H1 (cell line): ENCODE data around the gene EFHC1. TPM values are rescaled to one million over a fixed set of nuclear protein-coding genes. Genes with fewer than 3 reads are reported as not detected.
A peak's percentile ranks its signal among the peaks of the same experiment; 100 is the strongest.

ENCODE experiments used
- CTCF ChIA-PET: fragments of 300-600 bp; sonication (Branson Sonifier 250); formaldehyde crosslinking; loops from one replicate; lab custom pipeline; 2021; ENCODE audit not compliant: partially characterized antibody; lab: Charles Lee
- POLR2A ChIA-PET: fragments of 300-600 bp; sonication (Branson Sonifier 250); formaldehyde crosslinking; loops from one replicate; lab custom pipeline; 2021; ENCODE audit warnings: inconsistent platforms; ENCODE audit not compliant: partially characterized antibody; lab: Charles Lee
- DNase-seq, 2 experiments: peaks; one replicate each; pipeline versions ENCODE4 v3.0.0 to v3.0.0-alpha.2; 2010 to 2022; ENCODE audit warnings: low spot score in 2 of 2, low read depth in 1 of 2, mixed read lengths in 1 of 2
- FAIRE-seq: peaks from 2 replicates; lab custom pipeline; 2011; peaks lifted over from hg19 to GRCh38; lab: Jason Lieb, UNC
- H2AFZ ChIP-seq: 2 replicates; pipeline ENCODE4 v1.8.1; 2012; ENCODE audit warnings: low read length, inconsistent platforms
- H2AK5ac ChIP-seq: 2 replicates; pipeline ENCODE4 v1.6.1; 2013; ENCODE audit warnings: low read depth, low read length
- H2BK120ac ChIP-seq: replicated peaks from 2 replicates; pipeline ENCODE3; 2013; ENCODE audit warnings: low read depth, low read length, inconsistent platforms
- H2BK12ac ChIP-seq: 2 replicates; pipeline ENCODE4 v1.6.1; 2013; ENCODE audit warnings: low read depth, low read length
- H2BK15ac ChIP-seq: 2 replicates; pipeline ENCODE4 v1.6.1; 2013; ENCODE audit warnings: low read length
- H2BK20ac ChIP-seq: 2 replicates; pipeline ENCODE4 v1.6.1; 2013; ENCODE audit warnings: low read length
- H2BK5ac ChIP-seq: 2 replicates; pipeline ENCODE4 v1.6.1; 2013; ENCODE audit warnings: low read depth, low read length
- H3K14ac ChIP-seq: 2 replicates; pipeline ENCODE4 v1.6.1; 2013; ENCODE audit warnings: inconsistent platforms; ENCODE audit not compliant: insufficient read length
- H3K18ac ChIP-seq: 2 replicates; pipeline ENCODE4 v1.6.1; 2013; ENCODE audit warnings: low read length; ENCODE audit errors: extremely low read depth
- H3K23ac ChIP-seq: 2 replicates; pipeline ENCODE4 v1.6.1; 2013; ENCODE audit warnings: inconsistent platforms; ENCODE audit not compliant: insufficient read length
- H3K23me2 ChIP-seq: 2 replicates; pipeline ENCODE4 v1.6.1; 2013; ENCODE audit warnings: low read depth, low read length
- H3K27ac ChIP-seq: 2 replicates; pipeline ENCODE4 v1.6.1; 2011; ENCODE audit warnings: low read depth, low read length, inconsistent platforms
- H3K27me3 ChIP-seq, 4 experiments: replicated peaks in 1 of 4; 1 replicate in 1 of 4; 2 replicates in 3 of 4; pipeline versions ENCODE4 v1.6.1 to v1.8.1; 2011 to 2013; ENCODE audit warnings: low read length in 3 of 4, mild to moderate bottlenecking in 3 of 4, inconsistent platforms in 2 of 4, mixed read lengths in 2 of 4, moderate library complexity in 1 of 4; ENCODE audit not compliant: control insufficient read depth in 3 of 4, insufficient read depth in 3 of 4; ENCODE audit errors: extremely low read depth in 1 of 4
- H3K36me3 ChIP-seq, 4 experiments: 2 replicates each; pipeline versions ENCODE4 v1.6.1 to v1.8.1; 2011 to 2013; ENCODE audit warnings: mild to moderate bottlenecking in 4 of 4, low read length in 3 of 4, moderate library complexity in 2 of 4, control low read depth in 1 of 4, inconsistent platforms in 1 of 4; ENCODE audit not compliant: insufficient read depth in 4 of 4, control insufficient read depth in 2 of 4
- H3K4ac ChIP-seq: replicated peaks from 2 replicates; pipeline ENCODE3; 2013; ENCODE audit warnings: low read length, low read depth, mixed read lengths, inconsistent platforms; ENCODE audit not compliant: insufficient read length
- H3K4me1 ChIP-seq, 4 experiments: replicated peaks in 1 of 4; 1 replicate in 1 of 4; 2 replicates in 3 of 4; pipeline versions ENCODE4 v1.6.1 to v1.8.1; 2011 to 2013; ENCODE audit warnings: low read length in 3 of 4, inconsistent platforms in 2 of 4, mixed read lengths in 1 of 4; ENCODE audit not compliant: insufficient read depth in 4 of 4, control insufficient read depth in 3 of 4
- H3K4me2 ChIP-seq, 2 experiments: 2 replicates each; pipeline versions ENCODE4 v1.6.1 to v1.8.1; 2011 to 2013; ENCODE audit warnings: low read depth in 2 of 2, low read length in 2 of 2, control low read depth in 1 of 2, inconsistent platforms in 1 of 2, mild to moderate bottlenecking in 1 of 2; ENCODE audit not compliant: insufficient read depth in 1 of 2
- H3K4me3 ChIP-seq, 4 experiments: fragments of 200-600, 300-600 bp in 1 of 4; sonication (generic), shearing (Covaris generic), sonication (Bioruptor Twin) in 1 of 4; 2 replicates each; pipeline versions ENCODE4 v1.5.1 to v1.8.1; 2011 to 2016; ENCODE audit warnings: low read length in 4 of 4, low read depth in 3 of 4, control low read depth in 2 of 4, inconsistent platforms in 2 of 4, mild to moderate bottlenecking in 2 of 4, mixed read lengths in 1 of 4, moderate library complexity in 1 of 4; ENCODE audit not compliant: insufficient read depth in 2 of 4; ENCODE audit errors: extremely low read depth in 1 of 4
- H3K56ac ChIP-seq: replicated peaks from 2 replicates; pipeline ENCODE3; 2013; ENCODE audit warnings: low read depth, mild to moderate bottlenecking, mixed read lengths, low read length, inconsistent platforms; ENCODE audit not compliant: insufficient read length
- H3K79me1 ChIP-seq: 2 replicates; pipeline ENCODE4 v1.6.1; 2013; ENCODE audit warnings: low read depth, low read length, control low read depth
- H3K79me2 ChIP-seq, 2 experiments: 2 replicates each; pipeline versions ENCODE4 v1.6.1 to v1.8.1; 2012 to 2013; ENCODE audit warnings: low read length in 2 of 2, mild to moderate bottlenecking in 2 of 2, inconsistent platforms in 1 of 2; ENCODE audit not compliant: insufficient read depth in 2 of 2, control insufficient read depth in 1 of 2
- H3K9ac ChIP-seq, 4 experiments: replicated peaks in 1 of 4; 1 replicate in 1 of 4; 2 replicates in 3 of 4; pipeline versions ENCODE4 v1.6.1 to v1.8.1; 2011 to 2013; ENCODE audit warnings: low read depth in 3 of 4, low read length in 3 of 4, control low read depth in 2 of 4, mild to moderate bottlenecking in 2 of 4, moderate library complexity in 2 of 4, inconsistent platforms in 1 of 4; ENCODE audit errors: extremely low read depth in 1 of 4
- H3K9me3 ChIP-seq, 2 experiments: 2 replicates each; pipeline versions ENCODE4 v1.6.1 to v1.8.1; 2012 to 2013; ENCODE audit warnings: mild to moderate bottlenecking in 2 of 2, moderate library complexity in 2 of 2, control low read depth in 1 of 2, inconsistent platforms in 1 of 2, low read depth in 1 of 2, low read length in 1 of 2, mixed read lengths in 1 of 2; ENCODE audit not compliant: insufficient read depth in 2 of 2
- H4K20me1 ChIP-seq, 2 experiments: replicated peaks in 1 of 2; 2 replicates each; pipeline versions ENCODE3 to v1.8.1; 2011 to 2013; ENCODE audit warnings: inconsistent platforms in 2 of 2, low read length in 2 of 2, mild to moderate bottlenecking in 1 of 2; ENCODE audit not compliant: insufficient read depth in 2 of 2, control insufficient read depth in 1 of 2
- H4K5ac ChIP-seq: 2 replicates; pipeline ENCODE4 v1.6.1; 2013; ENCODE audit warnings: low read length, low read depth, mixed read lengths, inconsistent platforms; ENCODE audit not compliant: insufficient read length
- H4K8ac ChIP-seq: 2 replicates; pipeline ENCODE4 v1.8.0; 2013; ENCODE audit warnings: mild to moderate bottlenecking, moderate library complexity, low read length, inconsistent platforms; ENCODE audit not compliant: insufficient read depth; ENCODE audit errors: extremely low read depth
- H4K91ac ChIP-seq: replicated peaks from 2 replicates; pipeline ENCODE3; 2013; ENCODE audit warnings: low read length, mixed read lengths, inconsistent platforms; ENCODE audit not compliant: insufficient read length
- BACH1 ChIP-seq: IDR thresholded peaks from 2 replicates; pipeline ENCODE4 v1.6.1; 2012; ENCODE audit warnings: low read length, improper control_type of control experiment
- RXRA ChIP-seq: IDR thresholded peaks from 2 replicates; pipeline ENCODE4 v1.6.1; 2011; ENCODE audit warnings: low read depth, mild to moderate bottlenecking, low read length, moderate library complexity; ENCODE audit not compliant: insufficient read depth
- SP1 ChIP-seq: IDR thresholded peaks from 2 replicates; pipeline ENCODE4 v1.6.1; 2011; ENCODE audit warnings: low read depth, low read length
- SP2 ChIP-seq: IDR thresholded peaks from 2 replicates; pipeline ENCODE4 v1.6.1; 2012; ENCODE audit warnings: mild to moderate bottlenecking, low read length, inconsistent platforms
- USF2 ChIP-seq: IDR thresholded peaks from 2 replicates; pipeline ENCODE4 v1.6.1; 2011; ENCODE audit warnings: low read length, improper control_type of control experiment
- YY1 ChIP-seq: IDR thresholded peaks from 2 replicates; pipeline ENCODE4 v1.6.1; 2011; ENCODE audit warnings: low read depth, mild to moderate bottlenecking, low read length
- WGBS, 2 experiments: shearing (Covaris generic) in 1 of 2; methylation state at CpG; one replicate each; pipeline versions ENCODE4 v1.1.6 to v1.1.7; 2013 to 2015; ENCODE audit warnings: low lambda C conversion rate in 2 of 2, mixed read lengths in 2 of 2, inconsistent platforms in 1 of 2, low coverage in 1 of 2, missing lambda C conversion rate in 1 of 2; ENCODE audit not compliant: insufficient replicate concordance in 2 of 2, insufficient coverage in 1 of 2, insufficient read length in 1 of 2; ENCODE audit errors: extremely low coverage in 1 of 2, missing lambda C conversion rate in 1 of 2; 5-methylcytosine and 5-hydroxymethylcytosine counted together
- polyA plus RNA-seq, 7 experiments: library from polyadenylated mRNA; depleted of rRNA in 3 of 7; stranded (reverse) in 5 of 7; unstranded in 2 of 7; fragments of >200 nt in 5 of 7; fragments of 200-250 nt in 2 of 7; gene quantifications; 1 replicate in 5 of 7; 2 replicates in 1 of 7; 4 replicates in 1 of 7; pipeline versions ENCODE4 v1.2.1 to v1.2.3, GENCODE V29; 2011 to 2013; ENCODE audit warnings: missing spikeins in 2 of 7, mixed read lengths in 2 of 7
- total RNA-seq: library from RNA; stranded (reverse); fragmentation: NEBNext Ultra II Directional; extraction: Animal tissue kit (Norgen Biotek cat#: 25700); gene quantifications from 2 replicates; pipeline ENCODE4 v1.2.1, GENCODE V29; 2021
- TF ChIP-seq, protein P1 (sequence below): IDR thresholded peaks from 2 replicates; pipeline ENCODE4 v1.6.1; 2012; ENCODE audit warnings: inconsistent platforms

The EFHC1 gene
- total and polyA plus RNA-seq, 2 of the 8 experiments (the other 6 are each of a cell fraction or from before 2014, with no cell fraction given): 10.5 to 16.4 TPM

DNA sequence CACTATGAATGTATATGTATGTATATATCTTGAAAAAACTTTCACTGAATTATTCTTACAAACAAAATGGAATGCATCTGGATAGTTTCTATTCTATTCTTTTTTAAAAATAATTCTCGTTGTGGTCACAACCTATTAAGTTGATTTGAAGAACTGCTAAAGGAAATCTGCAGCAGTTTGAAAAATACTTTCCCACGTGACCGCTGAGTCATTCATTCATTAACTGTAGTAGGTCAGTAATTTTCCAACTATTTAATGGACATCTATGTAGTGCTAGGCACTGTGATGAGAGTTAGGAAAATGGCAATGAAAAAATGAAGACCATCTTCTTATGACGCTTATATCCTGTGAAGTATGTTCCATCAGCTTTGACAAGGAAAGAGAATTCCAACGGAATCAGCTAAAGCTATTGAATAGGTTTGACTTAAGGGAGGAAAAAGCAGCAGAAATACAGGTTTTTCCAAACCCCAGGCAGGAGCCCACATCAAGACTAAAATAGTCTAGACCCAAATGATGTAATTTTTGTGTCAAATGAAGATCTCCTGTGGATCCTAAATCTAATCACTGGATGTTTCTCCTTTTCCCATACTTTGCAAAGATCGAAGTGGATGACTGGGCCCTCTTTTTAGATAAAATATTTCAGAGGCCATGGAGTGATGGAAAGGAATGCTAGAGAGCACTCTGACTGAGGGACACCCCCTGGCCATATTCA is 4.1 kb upstream of the EFHC1 start:
- Histone ChIP-seq H2BK120ac (no peak overlapping the region), H3K4me1 (peaks cover 0 to 4% (median 0%) of the 10 kb centered on the region in 4 experiments; a peak in 1 of 7 replicates), H3K23me2 (peaks cover 12% of the 10 kb centered on the region), H4K20me1 (no peaks in the 10 kb centered on the region), H3K27ac (no peak overlapping the region), H2BK20ac (no peak overlapping the region), H4K8ac (no peak overlapping the region), H2BK12ac (no peak overlapping the region), H2BK15ac (no peak overlapping the region), H3K79me1 (no peaks in the 10 kb centered on the region), H4K5ac (no peak overlapping the region), H3K18ac (no peak overlapping the region), H2AFZ (no peak overlapping the region), H3K23ac (no peak overlapping the region), H3K27me3 (no peaks in the 10 kb centered on the region), H3K4me2 (no peak overlapping the region), H3K9me3 (no peaks in the 10 kb centered on the region)
- DNase-seq: no peak
- POLR2A ChIA-PET: interaction anchor here (0.8 to 1.6 kb wide), 4 partner anchors 88 to 249 kb away, joined by 3 to 5 read pairs (median 3); partner anchors contain the start of gene MCM3
- no peak for TF ChIP-seq BACH1
- no peak for TF ChIP-seq SP2
- TF ChIP-seq RXRA: no peak
- no peak for TF ChIP-seq YY1
- TF ChIP-seq SP1: no peak
- 0 out of 2 replicates have a peak, but pooled peaks have one; percentile 25 for TF ChIP-seq USF2
- TF ChIP-seq, protein P1, sequence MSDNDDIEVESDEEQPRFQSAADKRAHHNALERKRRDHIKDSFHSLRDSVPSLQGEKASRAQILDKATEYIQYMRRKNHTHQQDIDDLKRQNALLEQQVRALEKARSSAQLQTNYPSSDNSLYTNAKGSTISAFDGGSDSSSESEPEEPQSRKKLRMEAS: 0 out of 2 replicates have a peak, but pooled peaks have one; percentile 14
- TF ChIP-seq, all 59 proteins: peak for 2
- no peak overlapping the region for H3K56ac ChIP-seq
- no peak overlapping the region for H2BK5ac ChIP-seq
- no peak overlapping the region for H3K4ac ChIP-seq
- no peaks in the 10 kb centered on the region for H3K79me2 ChIP-seq
- H4K91ac ChIP-seq: no peak overlapping the region
- H3K14ac ChIP-seq: no peak overlapping the region
- H3K36me3 ChIP-seq: no peaks in the 10 kb centered on the region
- H3K4me3 ChIP-seq: no peak overlapping the region
- CTCF ChIA-PET: interaction anchor here (0.6 to 6.1 kb wide), 35 partner anchors 8 to 996 kb away, joined by 3 to 86 read pairs (median 4); partner anchors contain the start of gene TRAM2
- no peak for FAIRE-seq
- no peak overlapping the region for H2AK5ac ChIP-seq
- H3K9ac ChIP-seq: no peak overlapping the region
- WGBS, 2 experiments: 85% methylated on average over 6 of the region's 6 CpGs; no CpG with 5 or more reads in 1 of the 2 experiments
